ENCODE data around the gene GREB1. TPM values are rescaled to one million over a fixed set of nuclear protein-coding genes. Genes with fewer than 3 reads are reported as not detected.

GREB1 gene
- total and polyA plus RNA-seq, 2 of the 13 experiments (the other 11 are each of a cell fraction or from before 2014, with no cell fraction given): 31.3 to 61.2 TPM

- TF ChIP-seq UBTF (CRISPR knock-in tag; IDR thresholded peaks at IDR 0.05) (peak; percentile 92), ZNF17 (CRISPR knock-in tag; IDR thresholded peaks at IDR 0.05) (peak; percentile 91; the same call in 1 of the 2 replicates), FLYWCH1 (CRISPR knock-in tag; IDR thresholded peaks at IDR 0.05) (peak; percentile 98), ZNF841 (CRISPR knock-in tag; IDR thresholded peaks at IDR 0.05; ENCODE audit: borderline replicate concordance) (peak; percentile 98), RFXAP (CRISPR knock-in tag; IDR thresholded peaks at IDR 0.05; ENCODE audit: borderline replicate concordance) (peak; percentile 98), FOXP1 (IDR thresholded peaks at IDR 0.05) (no peak), FOXP1 (CRISPR knock-in tag; IDR thresholded peaks at IDR 0.05) (0 out of 2 replicates have a peak, but pooled peaks have one; percentile 20), STAT6 (CRISPR knock-in tag; IDR thresholded peaks at IDR 0.05; ENCODE audit: borderline replicate concordance) (no peak), TFDP2 (CRISPR knock-in tag; IDR thresholded peaks at IDR 0.05) (peak; percentile 96), ZFAT (CRISPR knock-in tag; conservative IDR thresholded peaks at IDR 0.05) (peak; percentile 94), EZH2 (conservative IDR thresholded peaks at IDR 0.05; ENCODE audit: low read depth, low read length) (no peak), POGK (CRISPR knock-in tag; conservative IDR thresholded peaks at IDR 0.05) (peak; percentile 100)
- TF ChIP-seq, protein P1, sequence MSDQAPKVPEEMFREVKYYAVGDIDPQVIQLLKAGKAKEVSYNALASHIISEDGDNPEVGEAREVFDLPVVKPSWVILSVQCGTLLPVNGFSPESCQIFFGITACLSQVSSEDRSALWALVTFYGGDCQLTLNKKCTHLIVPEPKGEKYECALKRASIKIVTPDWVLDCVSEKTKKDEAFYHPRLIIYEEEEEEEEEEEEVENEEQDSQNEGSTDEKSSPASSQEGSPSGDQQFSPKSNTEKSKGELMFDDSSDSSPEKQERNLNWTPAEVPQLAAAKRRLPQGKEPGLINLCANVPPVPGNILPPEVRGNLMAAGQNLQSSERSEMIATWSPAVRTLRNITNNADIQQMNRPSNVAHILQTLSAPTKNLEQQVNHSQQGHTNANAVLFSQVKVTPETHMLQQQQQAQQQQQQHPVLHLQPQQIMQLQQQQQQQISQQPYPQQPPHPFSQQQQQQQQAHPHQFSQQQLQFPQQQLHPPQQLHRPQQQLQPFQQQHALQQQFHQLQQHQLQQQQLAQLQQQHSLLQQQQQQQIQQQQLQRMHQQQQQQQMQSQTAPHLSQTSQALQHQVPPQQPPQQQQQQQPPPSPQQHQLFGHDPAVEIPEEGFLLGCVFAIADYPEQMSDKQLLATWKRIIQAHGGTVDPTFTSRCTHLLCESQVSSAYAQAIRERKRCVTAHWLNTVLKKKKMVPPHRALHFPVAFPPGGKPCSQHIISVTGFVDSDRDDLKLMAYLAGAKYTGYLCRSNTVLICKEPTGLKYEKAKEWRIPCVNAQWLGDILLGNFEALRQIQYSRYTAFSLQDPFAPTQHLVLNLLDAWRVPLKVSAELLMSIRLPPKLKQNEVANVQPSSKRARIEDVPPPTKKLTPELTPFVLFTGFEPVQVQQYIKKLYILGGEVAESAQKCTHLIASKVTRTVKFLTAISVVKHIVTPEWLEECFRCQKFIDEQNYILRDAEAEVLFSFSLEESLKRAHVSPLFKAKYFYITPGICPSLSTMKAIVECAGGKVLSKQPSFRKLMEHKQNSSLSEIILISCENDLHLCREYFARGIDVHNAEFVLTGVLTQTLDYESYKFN (CRISPR knock-in tag; conservative IDR thresholded peaks at IDR 0.05): peak; percentile 52; the same call in 1 of the 2 replicates
- TF ChIP-seq, protein P2, sequence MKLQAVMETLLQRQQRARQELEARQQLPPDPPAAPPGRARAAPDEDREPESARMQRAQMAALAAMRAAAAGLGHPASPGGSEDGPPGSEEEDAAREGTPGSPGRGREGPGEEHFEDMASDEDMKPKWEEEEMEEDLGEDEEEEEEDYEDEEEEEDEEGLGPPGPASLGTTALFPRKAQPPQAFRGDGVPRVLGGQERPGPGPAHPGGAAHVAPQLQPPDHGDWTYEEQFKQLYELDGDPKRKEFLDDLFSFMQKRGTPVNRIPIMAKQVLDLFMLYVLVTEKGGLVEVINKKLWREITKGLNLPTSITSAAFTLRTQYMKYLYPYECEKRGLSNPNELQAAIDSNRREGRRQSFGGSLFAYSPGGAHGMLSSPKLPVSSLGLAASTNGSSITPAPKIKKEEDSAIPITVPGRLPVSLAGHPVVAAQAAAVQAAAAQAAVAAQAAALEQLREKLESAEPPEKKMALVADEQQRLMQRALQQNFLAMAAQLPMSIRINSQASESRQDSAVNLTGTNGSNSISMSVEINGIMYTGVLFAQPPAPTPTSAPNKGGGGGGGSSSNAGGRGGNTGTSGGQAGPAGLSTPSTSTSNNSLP (IDR thresholded peaks at IDR 0.05; ENCODE audit: low read depth, low read length): no peak
Observed at GRCh38 chr2:11669454-11670291, 135.8 kb downstream of the GREB1 start, which contains the start of gene NTSR2 (continued).

Data from HepG2 (cell line).